Retina (tissue), 1 donor: ENCODE data around the gene GPC1.

Experiments
- DNase-seq: peaks from one replicate; pipeline ENCODE4 v3.0.0-alpha.2; 2016

Gene GPC1

GRCh38 chr2:240458044-240458899, 22.8 kb downstream of the GPC1 start:
- no peak for DNase-seq

GRCh38 chr2:240458900-240459391, 23.5 kb downstream of the GPC1 start:
- no peak for DNase-seq

GRCh38 chr2:240459401-240460252, 24.2 kb downstream of the GPC1 start:
- peak; percentile 79 for DNase-seq

GRCh38 chr2:240460253-240460711, 24.8 kb downstream of the GPC1 start:
- no peak for DNase-seq

GRCh38 chr2:240460781-240461431, 25.4 kb downstream of the GPC1 start:
- DNase-seq, result no peak

- no peak for DNase-seq
These were observed 26.1 kb downstream of the GPC1 start for GRCh38 chr2:240461471-240462072.

GRCh38 chr2:240462073-240462706, 26.7 kb downstream of the GPC1 start:
- no peak for DNase-seq

- DNase-seq, result no peak
These were observed 27.3 kb downstream of the GPC1 start for GRCh38 chr2:240462707-240463273.

GRCh38 chr2:240463274-240463865, 27.9 kb downstream of the GPC1 start:
- DNase-seq, result no peak

- DNase-seq, result no peak
These were observed 28.5 kb downstream of the GPC1 start for GRCh38 chr2:240463866-240464481.

- peak; percentile 7 for DNase-seq
These were observed 29.2 kb downstream of the GPC1 start for GRCh38 chr2:240464514-240465241.

- DNase-seq, result peak; percentile 1
These were observed 29.9 kb downstream of the GPC1 start for GRCh38 chr2:240465268-240465764.

- DNase-seq, result peak; percentile 10
These were observed 30.5 kb downstream of the GPC1 start for GRCh38 chr2:240465765-240466578.

- peak; percentile 34 for DNase-seq
These were observed 31.2 kb downstream of the GPC1 start for GRCh38 chr2:240466579-240467148.

- no peak for DNase-seq
These were observed 31.7 kb downstream of the GPC1 start for GRCh38 chr2:240467149-240467642.

GRCh38 chr2:240467659-240468302, 32.3 kb downstream of the GPC1 start:
- DNase-seq, result peak; percentile 32

GRCh38 chr2:240468303-240469238, 33.1 kb downstream of the GPC1 start:
- no peak for DNase-seq
